Ectodermal cell (in vitro differentiated cells): ENCODE results near the gene GPR39.

Experiments used
- H3K27ac ChIP-seq: 2 replicates; pipeline ENCODE4 v1.7.0; 2013; ENCODE audit warnings: mild to moderate bottlenecking, low read depth, low read length; ENCODE audit not compliant: insufficient read depth, poor library complexity, severe bottlenecking
- H3K27me3 ChIP-seq: 2 replicates; pipeline ENCODE4 v1.7.0; 2013; ENCODE audit warnings: mild to moderate bottlenecking, low read length; ENCODE audit not compliant: insufficient read depth, control insufficient read depth, poor library complexity, severe bottlenecking
- H3K36me3 ChIP-seq: one replicate; pipeline ENCODE4 v1.7.0; 2013; ENCODE audit warnings: low read length; ENCODE audit not compliant: control insufficient read depth, insufficient read depth
- H3K4me1 ChIP-seq: one replicate; pipeline ENCODE4 v1.7.0; 2013; ENCODE audit warnings: low read length; ENCODE audit not compliant: control insufficient read depth, insufficient read depth
- H3K4me3 ChIP-seq: 2 replicates; pipeline ENCODE4 v1.7.0; 2013; ENCODE audit warnings: low read depth, low read length, control low read depth; ENCODE audit not compliant: insufficient read depth
- H3K9me3 ChIP-seq: 2 replicates; pipeline ENCODE4 v1.7.0; 2013; ENCODE audit warnings: mild to moderate bottlenecking, low read length, moderate library complexity; ENCODE audit not compliant: control insufficient read depth
- WGBS, 2 experiments: methylation state at CpG; one replicate each; pipeline ENCODE4 v1.1.7; 2013; ENCODE audit warnings: missing lambda C conversion rate in 2 of 2; 5-methylcytosine and 5-hydroxymethylcytosine counted together

GPR39 gene

DNA sequence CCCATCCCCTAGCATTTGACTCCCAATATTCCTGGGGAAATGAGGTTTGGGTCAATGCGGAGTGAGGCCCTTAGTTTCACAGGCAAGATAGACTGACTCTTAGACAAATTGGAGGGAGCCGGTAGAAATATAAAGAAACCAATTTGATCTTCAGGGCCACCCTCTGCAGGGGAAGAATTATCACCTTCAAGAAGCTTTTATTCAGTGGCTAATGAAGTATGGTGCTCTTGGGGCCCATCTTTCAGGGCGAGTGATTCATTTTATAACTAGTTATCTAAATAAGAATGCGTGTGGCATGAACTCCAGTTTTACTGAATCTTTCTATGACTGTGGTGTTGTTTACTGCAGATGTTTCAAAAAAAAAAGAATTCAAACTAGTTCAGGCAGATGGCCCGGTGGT is 165.0 kb downstream of the GPR39 start:
- 86 to 89% methylated on average over 5 of the region's 5 CpGs for WGBS, 2 experiments
- no peak overlapping the region for H3K4me3 ChIP-seq

DNA sequence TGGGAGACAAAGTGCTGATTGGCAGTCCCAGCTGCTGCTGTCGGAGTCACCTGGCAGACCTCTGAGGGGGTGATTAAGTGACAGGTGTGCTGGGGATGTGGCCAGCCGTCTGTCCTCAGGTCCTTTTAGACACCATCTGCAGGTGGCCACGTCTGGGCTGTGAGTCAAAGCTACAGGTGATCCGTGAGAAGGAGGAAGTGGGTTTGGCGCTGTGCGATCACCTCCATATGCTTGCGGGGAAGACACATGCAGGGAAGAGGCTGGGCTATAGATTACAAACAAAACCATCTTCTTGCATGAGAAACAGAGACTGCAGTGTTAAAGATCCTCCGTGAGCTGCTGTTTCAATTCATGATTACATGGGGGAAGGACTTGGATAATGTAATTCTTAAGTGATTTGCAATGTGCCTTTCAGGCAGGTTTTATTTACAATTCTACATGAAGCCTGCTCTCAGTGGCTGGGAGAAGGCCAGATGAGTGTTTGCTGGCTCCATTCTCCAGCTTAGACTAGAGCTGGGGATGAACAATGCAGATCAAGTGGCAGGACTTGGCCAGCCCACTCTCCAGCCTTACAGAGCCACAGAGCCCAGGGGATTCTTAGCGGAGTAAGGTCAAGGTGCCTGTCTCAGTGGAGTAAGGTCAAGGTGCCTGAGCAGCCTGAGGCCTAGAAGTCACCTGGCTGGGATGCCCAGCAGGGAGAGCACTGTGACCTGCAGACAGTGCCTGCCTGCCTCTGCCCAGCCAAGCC is 165.6 kb downstream of the GPR39 start:
- H3K27ac ChIP-seq = no peak overlapping the region
- no peaks in the 10 kb centered on the region for H3K36me3 ChIP-seq
- no peak overlapping the region for H3K4me3 ChIP-seq
- WGBS, 2 experiments = 73 to 83% methylated on average over 9 of the region's 9 CpGs
- H3K9me3 ChIP-seq = no peaks in the 10 kb centered on the region
- H3K27me3 ChIP-seq = no peaks in the 10 kb centered on the region
- no peaks in the 10 kb centered on the region for H3K4me1 ChIP-seq

More for the DNA sequence above, 165.0 kb downstream of the GPR39 start:
- no peaks in the 10 kb centered on the region for H3K9me3 ChIP-seq
- H3K27ac ChIP-seq = no peak overlapping the region
- H3K27me3 ChIP-seq = no peaks in the 10 kb centered on the region
- no peaks in the 10 kb centered on the region for H3K36me3 ChIP-seq
- H3K4me1 ChIP-seq = no peaks in the 10 kb centered on the region

DNA sequence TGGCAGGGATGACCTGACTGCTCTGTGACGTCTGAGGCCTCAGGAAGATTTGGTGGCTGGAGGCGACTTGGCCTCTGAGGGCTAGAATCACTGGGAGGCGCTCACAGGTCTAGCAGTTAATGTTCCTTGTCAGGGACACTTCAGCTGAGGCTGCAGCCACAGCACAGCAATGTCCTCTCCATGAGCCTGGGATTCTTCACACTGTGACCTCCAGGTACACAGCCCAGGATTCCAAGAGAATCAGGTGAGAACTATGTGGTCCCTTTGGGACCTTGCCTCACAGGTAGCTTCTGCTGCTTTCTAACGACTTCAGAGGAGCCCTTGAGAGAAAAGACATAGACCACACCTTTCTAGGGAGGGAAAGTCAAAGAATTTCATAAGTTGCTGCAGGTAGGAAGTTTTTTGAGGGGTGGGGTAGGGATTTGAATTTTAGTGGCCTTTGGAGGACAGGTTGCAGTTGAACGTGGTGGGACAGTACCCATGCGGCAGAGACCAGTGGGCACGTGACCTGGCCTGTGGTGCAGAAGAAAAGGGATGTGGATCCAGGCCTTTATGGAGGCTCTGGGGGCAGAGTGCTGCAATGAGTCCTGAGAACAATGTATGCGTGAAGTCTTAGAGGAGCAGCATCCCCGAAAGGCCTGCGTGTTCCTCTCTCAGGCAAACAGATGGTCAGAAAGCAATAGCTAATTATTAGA is 167.2 kb downstream of the GPR39 start:
- Histone ChIP-seq H3K4me3 (no peak overlapping the region), H3K9me3 (no peaks in the 10 kb centered on the region), H3K36me3 (no peaks in the 10 kb centered on the region), H3K27ac (no peak overlapping the region), H3K4me1 (peaks cover 4% of the 10 kb centered on the region), H3K27me3 (no peaks in the 10 kb centered on the region)
- WGBS, 2 experiments = 90 to 92% methylated on average over 10 of the region's 10 CpGs

DNA sequence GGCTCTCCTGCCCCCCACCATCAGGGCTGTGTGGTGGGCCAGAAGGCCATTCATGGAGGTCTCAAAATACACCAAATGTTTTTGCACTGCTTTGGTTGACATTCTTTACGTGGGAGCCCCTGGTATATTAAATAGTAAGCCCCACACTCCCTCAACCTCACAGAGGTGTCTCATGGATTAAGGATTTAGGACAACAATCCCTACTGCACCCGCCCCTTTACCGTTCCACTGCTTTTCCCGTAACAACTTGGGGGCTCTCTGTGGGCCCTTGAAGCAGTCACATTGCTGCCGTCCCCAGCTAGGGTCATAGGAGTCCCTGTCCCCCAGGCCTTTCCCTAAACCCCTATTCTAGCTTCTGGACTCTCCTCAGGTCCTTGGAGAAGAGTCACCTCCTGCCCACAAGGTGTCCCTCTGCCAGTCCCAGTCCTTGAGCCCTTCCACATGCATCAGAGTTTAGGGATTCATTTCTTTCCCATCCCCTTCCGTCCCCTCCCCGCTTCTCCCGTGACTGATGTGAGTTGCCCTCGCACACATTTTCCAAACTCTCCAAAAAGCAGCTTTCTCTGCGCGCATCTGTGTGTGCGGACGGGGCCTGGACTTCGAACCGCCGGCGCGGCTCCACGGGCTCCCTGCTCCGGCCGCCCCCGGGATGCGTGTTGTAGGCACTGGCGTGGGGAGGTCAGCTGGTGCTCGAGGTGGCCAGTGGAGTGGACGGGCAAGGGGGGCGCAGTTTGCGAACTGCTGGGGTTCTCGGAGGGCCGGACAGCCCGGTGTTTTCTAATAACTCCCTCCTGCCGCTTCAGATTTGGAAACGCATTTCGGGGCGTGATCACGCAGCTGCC is 168.6 kb downstream of the GPR39 start:
- no peaks in the 10 kb centered on the region for H3K36me3 ChIP-seq
- peaks cover 15% of the 10 kb centered on the region for H3K4me1 ChIP-seq
- no peaks in the 10 kb centered on the region for H3K9me3 ChIP-seq
- H3K27me3 ChIP-seq = no peaks in the 10 kb centered on the region
- 96 to 97% methylated on average over 36 of the region's 36 CpGs for WGBS, 2 experiments
- no peak overlapping the region for H3K4me3 ChIP-seq
- no peak overlapping the region for H3K27ac ChIP-seq

DNA sequence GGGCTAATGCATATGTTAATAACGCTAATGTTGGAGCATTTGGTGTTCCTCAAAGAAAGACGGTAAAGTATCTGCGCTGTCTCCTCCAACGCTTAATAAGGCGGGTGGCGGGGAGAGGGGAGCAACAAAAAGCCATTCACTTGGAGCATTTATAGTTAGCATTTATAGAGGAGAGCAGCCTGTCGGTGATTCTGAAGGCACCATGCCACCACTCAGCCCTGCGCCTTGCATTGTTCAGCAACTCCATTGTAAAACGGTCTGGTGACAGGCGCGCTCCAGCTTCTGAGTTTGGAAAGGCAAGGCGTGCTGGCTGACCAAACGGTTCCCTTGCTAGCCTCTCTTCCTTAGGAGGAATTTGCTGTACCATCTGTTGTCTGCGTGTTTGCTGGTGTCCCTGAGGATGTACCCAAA is 169.5 kb downstream of the GPR39 start:
- no peak overlapping the region for H3K27ac ChIP-seq

DNA sequence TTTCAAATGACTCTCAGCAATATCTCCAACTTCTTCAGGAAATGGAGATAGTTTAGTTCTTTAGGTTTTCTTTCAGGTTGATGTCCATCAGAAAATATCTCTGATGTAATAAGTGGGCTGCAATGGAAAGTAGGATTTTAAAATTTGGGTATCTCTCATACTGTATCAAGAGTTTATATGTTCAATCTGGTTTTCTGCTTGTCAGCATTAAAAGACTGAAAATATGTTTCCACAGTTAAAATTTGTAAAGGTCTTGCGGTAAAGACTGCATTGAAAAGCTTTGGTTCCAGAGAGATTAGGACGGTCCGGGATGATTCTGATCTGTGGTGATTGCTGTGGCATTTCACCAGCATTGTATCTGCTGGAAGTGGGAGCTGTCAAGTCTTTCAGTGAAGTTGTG is 170.2 kb downstream of the GPR39 start:
- H3K4me1 ChIP-seq = peaks cover 18% of the 10 kb centered on the region
- H3K36me3 ChIP-seq = no peaks in the 10 kb centered on the region
- no peaks in the 10 kb centered on the region for H3K27me3 ChIP-seq
- no peak overlapping the region for H3K4me3 ChIP-seq
- H3K9me3 ChIP-seq = no peaks in the 10 kb centered on the region
- WGBS, 2 experiments = 78 to 83% methylated on average over 3 of the region's 3 CpGs
- no peak overlapping the region for H3K27ac ChIP-seq

More for the DNA sequence above, 169.5 kb downstream of the GPR39 start:
- no peaks in the 10 kb centered on the region for H3K27me3 ChIP-seq
- no peak overlapping the region for H3K4me3 ChIP-seq
- 87 to 90% methylated on average over 14 of the region's 14 CpGs for WGBS, 2 experiments
- peaks cover 18% of the 10 kb centered on the region for H3K4me1 ChIP-seq
- H3K9me3 ChIP-seq = no peaks in the 10 kb centered on the region
- H3K36me3 ChIP-seq = no peaks in the 10 kb centered on the region

DNA sequence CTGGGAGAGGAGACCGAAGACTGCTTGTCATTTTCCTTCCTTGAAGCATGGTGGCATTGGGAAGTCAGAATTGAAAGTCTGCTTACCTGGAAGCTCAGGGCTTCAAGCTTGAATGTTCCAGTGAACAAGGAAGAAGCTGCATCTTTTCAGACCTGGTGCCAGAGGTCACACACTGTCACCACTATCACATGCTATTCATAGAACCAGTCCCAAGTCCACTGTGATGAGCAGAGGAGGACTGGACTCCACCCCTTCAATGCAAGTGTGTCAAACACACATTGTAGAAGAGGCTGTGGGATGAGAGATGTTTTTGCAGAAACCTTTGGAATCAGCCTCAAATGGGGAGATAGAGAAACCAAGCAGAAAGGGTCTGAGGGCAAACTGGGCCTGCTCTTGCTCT is 172.0 kb downstream of the GPR39 start:
- no peak overlapping the region for H3K27ac ChIP-seq
- H3K36me3 ChIP-seq = no peaks in the 10 kb centered on the region
- no peaks in the 10 kb centered on the region for H3K9me3 ChIP-seq
- H3K27me3 ChIP-seq = no peaks in the 10 kb centered on the region
- 96 to 98% methylated on average over 1 of the region's 1 CpG for WGBS, 2 experiments
- no peak overlapping the region for H3K4me3 ChIP-seq
- H3K4me1 ChIP-seq = peaks cover 18% of the 10 kb centered on the region

DNA sequence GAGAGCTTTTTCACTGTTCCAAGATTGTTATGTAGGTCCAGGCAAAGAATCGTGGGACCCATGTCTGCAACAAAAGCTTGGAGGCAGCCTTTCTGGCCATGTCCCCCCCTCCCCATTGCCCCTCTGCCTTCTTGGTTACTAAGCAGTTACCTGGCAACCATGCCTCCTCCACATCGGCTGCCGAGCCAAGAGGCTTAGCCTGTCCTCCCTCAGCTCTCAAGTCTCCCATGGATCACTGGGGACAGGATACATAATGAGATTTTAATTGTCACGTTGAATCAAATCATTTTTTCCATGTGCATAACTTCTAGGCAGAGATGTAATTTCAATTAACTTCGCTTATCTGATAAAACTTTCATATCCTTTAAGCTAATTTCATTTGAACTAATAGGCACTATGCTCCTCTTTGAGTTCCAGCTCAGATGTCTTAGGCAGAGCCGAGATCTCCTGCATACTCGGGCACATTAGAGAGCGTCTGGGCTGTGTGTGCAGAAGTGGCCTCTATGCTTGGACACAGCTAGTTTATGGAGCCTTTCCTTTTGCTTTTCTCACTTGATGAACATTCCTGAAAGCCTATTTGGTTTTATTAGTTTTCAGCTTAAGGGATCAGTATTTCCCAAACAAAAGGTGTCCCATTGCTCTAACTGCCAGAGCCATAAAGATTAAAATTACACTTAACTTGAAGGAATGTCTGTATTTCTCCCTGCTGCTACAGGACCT is 172.7 kb downstream of the GPR39 start:
- Histone ChIP-seq H3K36me3 (no peaks in the 10 kb centered on the region), H3K4me1 (peaks cover 18% of the 10 kb centered on the region), H3K9me3 (no peaks in the 10 kb centered on the region), H3K4me3 (no peak overlapping the region), H3K27ac (peak overlapping the region; percentile 20), H3K27me3 (no peaks in the 10 kb centered on the region)
- WGBS, 2 experiments = 53 to 58% methylated on average over 8 of the region's 8 CpGs

DNA sequence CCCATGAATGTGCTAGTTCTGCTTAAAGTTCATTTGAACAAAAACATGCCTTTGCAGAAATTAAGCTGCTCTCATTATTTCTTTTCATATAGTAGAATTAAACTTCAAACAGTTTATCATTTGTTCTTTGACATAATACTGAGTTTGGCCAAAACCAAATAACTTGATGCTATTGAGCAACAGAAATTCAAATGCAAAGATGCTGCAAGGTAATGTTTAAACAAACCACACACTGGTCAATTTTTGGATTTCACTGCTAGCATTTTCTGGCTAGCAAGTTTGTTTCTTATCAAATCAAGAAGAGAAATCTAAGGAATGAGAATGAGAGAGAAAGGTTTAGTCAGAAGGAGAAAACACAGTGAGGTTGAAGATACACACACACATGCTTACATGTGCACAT is 173.4 kb downstream of the GPR39 start:
- no peaks in the 10 kb centered on the region for H3K9me3 ChIP-seq
- no peak overlapping the region for H3K27ac ChIP-seq
- H3K4me3 ChIP-seq = no peak overlapping the region
- no peaks in the 10 kb centered on the region for H3K36me3 ChIP-seq
- H3K4me1 ChIP-seq = peaks cover 18% of the 10 kb centered on the region
- no peaks in the 10 kb centered on the region for H3K27me3 ChIP-seq
